ENCODE data around the gene CFAP298. TPM values are rescaled to one million over a fixed set of nuclear protein-coding genes. Genes with fewer than 3 reads are reported as not detected.

Gene CFAP298
- total and polyA plus RNA-seq, 10 of the 15 experiments (the other 5 are each of a cell fraction or from before 2014, with no cell fraction given) = 9.5 to 79.1 (median 30.2) TPM

DNA sequence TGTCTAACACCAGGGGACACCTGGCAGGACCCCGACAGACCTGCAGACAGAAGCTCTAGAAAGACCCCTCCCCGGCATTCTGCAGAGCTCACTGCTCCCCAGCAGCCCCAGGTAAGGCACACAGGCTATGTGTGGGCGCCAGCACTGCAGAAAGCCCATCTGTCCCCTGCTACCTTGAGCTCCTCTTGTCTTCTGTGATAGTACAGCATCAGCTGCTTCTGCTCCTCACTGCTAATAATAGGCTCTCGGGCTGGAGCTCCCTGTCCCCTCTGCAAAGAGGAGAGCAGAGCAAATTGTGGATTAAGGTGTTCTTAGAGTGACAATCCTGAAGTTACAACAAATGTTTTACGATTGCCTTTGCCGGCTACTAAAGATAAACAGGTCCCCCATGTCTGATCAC is 10.1 kb downstream of the CFAP298 start:
- CTCF ChIA-PET = interaction anchor here (1.2 to 5.1 kb wide), 9 partner anchors 9 to 217 kb away, joined by 3 to 90 read pairs (median 5); partner anchors contain the start of genes CFAP298 and TCP10L
- H3K4me3 ChIP-seq = no peak overlapping the region
- H3K27ac ChIP-seq (ENCODE audit: control insufficient read depth, insufficient read depth) = no peak overlapping the region
- no peaks in the 10 kb centered on the region for H4K20me1 ChIP-seq (ENCODE audit: control insufficient read depth, insufficient read depth)
- DNase-seq (ENCODE audit: low read depth, low spot score) (no peak), FAIRE-seq (no peak), ATAC-seq (no peak)
- no peak overlapping the region for H2AFZ ChIP-seq (ENCODE audit: control insufficient read depth, low read depth, low read length)
- no peaks in the 10 kb centered on the region for H3K4me1 ChIP-seq (ENCODE audit: control insufficient read depth, insufficient read depth, low read length)
- RAD21 ChIA-PET (ENCODE audit: unreplicated experiment) = interaction anchor here (1.7 to 3.2 kb wide), 2 partner anchors 199 to 201 kb away, joined by 9 to 17 read pairs; no protein-coding TSS in a partner anchor
- no TSS peak for BruUV-seq (replicated peaks)
- intact Hi-C loops (cut with micrococcal nuclease; ENCODE audit: unreplicated experiment) (loop anchor here (10.0 kb wide), 1 partner anchor 737 kb away; no protein-coding TSS in a partner anchor), in situ Hi-C loops (cut with MboI) (loop anchor here (10.0 kb wide), 1 partner anchor 197 kb away; no protein-coding TSS in a partner anchor)
- no peak overlapping the region for H3K9ac ChIP-seq (ENCODE audit: control insufficient read depth, insufficient read depth, low read length)
- TF ChIP-seq KLF5 (IDR thresholded peaks at IDR 0.05; ENCODE audit: partially characterized antibody) = no peak
- no peak for TF ChIP-seq MTA3 (IDR thresholded peaks at IDR 0.05; ENCODE audit: borderline replicate concordance, low read length)
- no peak for TF ChIP-seq ZZZ3 (IDR thresholded peaks at IDR 0.05; ENCODE audit: control insufficient read depth, insufficient read length, low read depth)
- no peak for TF ChIP-seq SP1 (IDR thresholded peaks at IDR 0.05; ENCODE audit: low read depth, low read length)
- TF ChIP-seq, protein P1, sequence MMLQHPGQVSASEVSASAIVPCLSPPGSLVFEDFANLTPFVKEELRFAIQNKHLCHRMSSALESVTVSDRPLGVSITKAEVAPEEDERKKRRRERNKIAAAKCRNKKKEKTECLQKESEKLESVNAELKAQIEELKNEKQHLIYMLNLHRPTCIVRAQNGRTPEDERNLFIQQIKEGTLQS (IDR thresholded peaks at IDR 0.05; ENCODE audit: borderline replicate concordance, extremely low read depth, low read depth, low read length) = no peak
- TF ChIP-seq SIX5 (IDR thresholded peaks at IDR 0.05; ENCODE audit: low read depth, low read length, severe bottlenecking) = no peak
- no peak for TF ChIP-seq TCF3 (IDR thresholded peaks at IDR 0.05; ENCODE audit: borderline replicate concordance, insufficient read depth, low read depth, low read length)
- TF ChIP-seq, protein P2, sequence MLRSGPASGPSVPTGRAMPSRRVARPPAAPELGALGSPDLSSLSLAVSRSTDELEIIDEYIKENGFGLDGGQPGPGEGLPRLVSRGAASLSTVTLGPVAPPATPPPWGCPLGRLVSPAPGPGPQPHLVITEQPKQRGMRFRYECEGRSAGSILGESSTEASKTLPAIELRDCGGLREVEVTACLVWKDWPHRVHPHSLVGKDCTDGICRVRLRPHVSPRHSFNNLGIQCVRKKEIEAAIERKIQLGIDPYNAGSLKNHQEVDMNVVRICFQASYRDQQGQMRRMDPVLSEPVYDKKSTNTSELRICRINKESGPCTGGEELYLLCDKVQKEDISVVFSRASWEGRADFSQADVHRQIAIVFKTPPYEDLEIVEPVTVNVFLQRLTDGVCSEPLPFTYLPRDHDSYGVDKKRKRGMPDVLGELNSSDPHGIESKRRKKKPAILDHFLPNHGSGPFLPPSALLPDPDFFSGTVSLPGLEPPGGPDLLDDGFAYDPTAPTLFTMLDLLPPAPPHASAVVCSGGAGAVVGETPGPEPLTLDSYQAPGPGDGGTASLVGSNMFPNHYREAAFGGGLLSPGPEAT (IDR thresholded peaks at IDR 0.05; ENCODE audit: low read depth) = no peak
- TF ChIP-seq CREM (IDR thresholded peaks at IDR 0.05; ENCODE audit: low read depth) = no peak
- no peak for TF ChIP-seq RUNX3 (IDR thresholded peaks at IDR 0.05; ENCODE audit: low read length)
- TF ChIP-seq ZNF217 (IDR thresholded peaks at IDR 0.05) = no peak
- no peak for TF ChIP-seq KAT2A (conservative IDR thresholded peaks at IDR 0.05; ENCODE audit: control insufficient read depth, low read depth, low read length)
- TF ChIP-seq WRNIP1 (IDR thresholded peaks at IDR 0.05; ENCODE audit: borderline replicate concordance, low read depth, low read length) = no peak
- WGBS (ENCODE audit: insufficient coverage, insufficient replicate concordance, low lambda C conversion rate, missing lambda C conversion rate) = 95% methylated on average over 6 of the region's 6 CpGs
- H3K79me2 ChIP-seq (ENCODE audit: control insufficient read depth, insufficient read depth, low read length) = no peaks in the 10 kb centered on the region
- H3K27me3 ChIP-seq (replicated peaks in 1 of 2; ENCODE audit: control insufficient read depth in 2 of 2, insufficient read depth in 2 of 2, low read length in 1 of 2) = no peaks in the 10 kb centered on the region
- peaks cover 7 to 24% of the 10 kb centered on the region in 2 experiments; a peak in 3 of 4 replicates for H3K36me3 ChIP-seq (ENCODE audit: control insufficient read depth in 2 of 2, insufficient read depth in 2 of 2, low read length in 1 of 2)
- no peak overlapping the region for H3K4me2 ChIP-seq (ENCODE audit: control insufficient read depth, insufficient read depth)
- no peaks in the 10 kb centered on the region for H3K9me3 ChIP-seq (replicated peaks; ENCODE audit: control insufficient read depth, insufficient read depth, low read length)
- SMC1A ChIA-PET (ENCODE audit: uncharacterized antibody, unreplicated experiment) = no interaction called here
- POLR2A ChIA-PET = interaction anchor here (0.6 to 1.3 kb wide), 2 partner anchors 10 to 35 kb away, joined by 3 to 4 read pairs; partner anchors contain the start of gene CFAP298
